PFSK-1 (cell line): ENCODE data around the gene GET3.

ENCODE experiments used
- FOXP2 ChIP-seq: optimal IDR thresholded peaks from 2 replicates; pipeline ENCODE3; 2011; ENCODE audit warnings: borderline replicate concordance, control low read depth, inconsistent platforms; ENCODE audit not compliant: insufficient read depth; ENCODE audit errors: extremely low read length, extremely low read depth
- POLR2AphosphoS5 ChIP-seq: IDR thresholded peaks from 2 replicates; pipeline ENCODE4 v1.6.1; 2012; ENCODE audit warnings: low read depth, mild to moderate bottlenecking, control low read depth, low read length, moderate library complexity
- REST ChIP-seq, 2 experiments: IDR thresholded peaks; 2 replicates each; pipeline versions ENCODE4 v1.6.1 to v1.8.0; 2011 to 2012; ENCODE audit warnings: low read depth in 2 of 2, low read length in 2 of 2, control low read depth in 1 of 2, inconsistent platforms in 1 of 2, mild to moderate bottlenecking in 1 of 2, moderate library complexity in 1 of 2; ENCODE audit not compliant: insufficient read depth in 1 of 2
- SIN3A ChIP-seq: IDR thresholded peaks from 2 replicates; pipeline ENCODE4 v1.6.1; 2012; ENCODE audit warnings: mild to moderate bottlenecking, low read length, moderate library complexity, borderline replicate concordance; ENCODE audit not compliant: insufficient read depth
- TAF1 ChIP-seq: IDR thresholded peaks from 2 replicates; pipeline ENCODE4 v1.6.1; 2012; ENCODE audit warnings: low read length, control low read depth, borderline replicate concordance; ENCODE audit not compliant: insufficient read depth

Gene GET3

GRCh38 chr19:12786141-12786870, 49.0 kb downstream of the GET3 start:
- TF ChIP-seq REST (IDR thresholded peaks at IDR 0.05; ENCODE audit: insufficient read depth in 1 of 2, low read depth in 2 of 2, low read length in 2 of 2): no peak
- TF ChIP-seq POLR2AphosphoS5: no peak
- no peak for TF ChIP-seq SIN3A
- no peak for TF ChIP-seq TAF1
- no peak for TF ChIP-seq FOXP2

GRCh38 chr19:12786952-12787351, 49.7 kb downstream of the GET3 start:
- TF ChIP-seq REST (IDR thresholded peaks at IDR 0.05; ENCODE audit: insufficient read depth in 1 of 2, low read depth in 2 of 2, low read length in 2 of 2): no peak
- no peak for TF ChIP-seq SIN3A
- no peak for TF ChIP-seq POLR2AphosphoS5
- no peak for TF ChIP-seq FOXP2
- TF ChIP-seq TAF1: no peak

- TF ChIP-seq FOXP2: no peak
- no peak for TF ChIP-seq POLR2AphosphoS5
- no peak for TF ChIP-seq TAF1
- no peak for TF ChIP-seq SIN3A
- TF ChIP-seq REST (IDR thresholded peaks at IDR 0.05; ENCODE audit: insufficient read depth in 1 of 2, low read depth in 2 of 2, low read length in 2 of 2): no peak
These were observed 50.2 kb downstream of the GET3 start for GRCh38 chr19:12787458-12787857.

- TF ChIP-seq REST (IDR thresholded peaks at IDR 0.05; ENCODE audit: insufficient read depth in 1 of 2, low read depth in 2 of 2, low read length in 2 of 2) (no peak), TAF1 (no peak), POLR2AphosphoS5 (no peak), FOXP2 (no peak), SIN3A (no peak)
These were observed 50.9 kb downstream of the GET3 start for GRCh38 chr19:12788042-12788681.
